CD4-positive, CD25-positive, alpha-beta regulatory T cell (primary cell): Measurements from ENCODE around the gene LIPF. TPM values are rescaled to one million over a fixed set of nuclear protein-coding genes. Genes with fewer than 3 reads are reported as not detected.

Source experiments
- polyA plus RNA-seq, 4 donors: library from polyadenylated mRNA; unstranded; fragments of 300-500 nt; fragmentation: Illumina TruSeq; gene quantifications; one replicate each; pipeline ENCODE4 v1.2.3, GENCODE V29; 2021
- total RNA-seq: library from RNA; stranded (reverse); gene quantifications from one replicate; pipeline ENCODE4 v1.2.3, GENCODE V29; 2022

LIPF gene
- total and polyA plus RNA-seq, 5 donors from 2014 or later, result not detected

Other genes starting within 250 kb of the LIPF start
- 1.6 TPM for gene RNLS, start 81.1 kb upstream of the LIPF start, total RNA-seq
- gene RNLS, start 81.1 kb upstream of the LIPF start, polyA plus RNA-seq, result 1 to 10 TPM; 3.9 to 5.6 (median 4.7) TPM
- not detected for gene LIPJ, start 77.7 kb upstream of the LIPF start, total RNA-seq
- gene LIPJ, start 77.7 kb upstream of the LIPF start, polyA plus RNA-seq, result not detected
- not detected for gene LIPK, start 41.8 kb downstream of the LIPF start, total RNA-seq
- gene LIPK, start 41.8 kb downstream of the LIPF start, polyA plus RNA-seq, result not detected
- 0.44 TPM for gene LIPN, start 95.6 kb downstream of the LIPF start, total RNA-seq
- gene LIPN, start 95.6 kb downstream of the LIPF start, polyA plus RNA-seq, result under 1 TPM; 0.39 to 0.67 (median 0.50) TPM
- gene LIPM, start 138.3 kb downstream of the LIPF start, total RNA-seq, result not detected
- gene LIPM, start 138.3 kb downstream of the LIPF start, polyA plus RNA-seq, result not detected
- not detected for gene ANKRD22, start 187.4 kb downstream of the LIPF start, total RNA-seq
- under 1 TPM; 0.10 to 0.20 (median 0.18) TPM for gene ANKRD22, start 187.4 kb downstream of the LIPF start, polyA plus RNA-seq
- gene STAMBPL1, start 215.8 kb downstream of the LIPF start, total RNA-seq, result 40.5 TPM
- 10 to 100 TPM; 12.2 to 15.3 (median 13.9) TPM for gene STAMBPL1, start 215.8 kb downstream of the LIPF start, polyA plus RNA-seq